Central memory CD4-positive, alpha-beta T cell (primary cell): ENCODE results near the gene NRGN.

Experiments used
- DNase-seq: peaks from one replicate; pipeline ENCODE4 v3.0.0; 2022

The NRGN gene

GRCh38 chr11:124742555-124742954 is 2.8 kb downstream of the NRGN start:
- DNase-seq = no peak

- no peak for DNase-seq
Measured at GRCh38 chr11:124743050-124743449, 3.3 kb downstream of the NRGN start.

GRCh38 chr11:124745270-124745834 is 5.6 kb downstream of the NRGN start:
- no peak for DNase-seq

DNA sequence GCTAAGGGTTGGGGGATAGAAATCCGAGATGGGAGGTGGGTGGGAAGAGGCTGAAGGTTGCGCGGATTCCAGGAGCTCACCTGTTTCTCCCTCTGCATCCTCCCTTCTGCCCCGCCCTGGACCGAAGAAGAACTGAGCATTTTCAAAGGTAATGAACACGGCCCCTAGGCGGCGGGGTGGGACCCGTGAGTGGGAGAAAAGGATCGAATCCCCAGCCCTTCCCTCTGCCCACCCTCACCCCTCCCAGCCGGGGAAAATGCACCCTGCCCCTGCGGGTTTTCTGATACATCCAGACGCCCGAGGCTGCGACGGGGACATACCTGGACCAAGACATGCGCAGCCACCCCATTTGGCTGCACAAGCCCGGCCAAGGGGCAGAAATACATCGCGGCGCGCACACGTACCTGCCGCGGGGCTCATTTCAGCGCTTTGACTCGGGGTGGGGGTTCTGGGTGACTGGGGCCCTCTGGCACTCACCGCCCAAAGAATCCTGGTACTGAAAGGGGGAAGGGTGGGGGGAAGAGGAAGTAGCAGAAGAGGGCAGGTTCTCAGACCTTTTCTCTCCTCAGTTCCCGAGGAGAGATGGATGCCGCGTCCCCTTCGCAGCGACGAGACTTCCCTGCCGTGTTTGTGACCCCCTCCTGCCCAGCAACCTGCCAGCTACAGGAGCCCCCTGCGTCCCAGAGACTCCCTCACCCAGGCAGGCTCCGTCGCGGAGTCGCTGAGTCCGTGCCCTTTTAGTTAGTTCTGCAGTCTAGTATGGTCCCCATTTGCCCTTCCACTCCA is 6.3 kb downstream of the NRGN start:
- DNase-seq = peak; percentile 16

- peak; percentile 79 for DNase-seq
Measured at GRCh38 chr11:124746621-124747243, 7.0 kb downstream of the NRGN start.

DNA sequence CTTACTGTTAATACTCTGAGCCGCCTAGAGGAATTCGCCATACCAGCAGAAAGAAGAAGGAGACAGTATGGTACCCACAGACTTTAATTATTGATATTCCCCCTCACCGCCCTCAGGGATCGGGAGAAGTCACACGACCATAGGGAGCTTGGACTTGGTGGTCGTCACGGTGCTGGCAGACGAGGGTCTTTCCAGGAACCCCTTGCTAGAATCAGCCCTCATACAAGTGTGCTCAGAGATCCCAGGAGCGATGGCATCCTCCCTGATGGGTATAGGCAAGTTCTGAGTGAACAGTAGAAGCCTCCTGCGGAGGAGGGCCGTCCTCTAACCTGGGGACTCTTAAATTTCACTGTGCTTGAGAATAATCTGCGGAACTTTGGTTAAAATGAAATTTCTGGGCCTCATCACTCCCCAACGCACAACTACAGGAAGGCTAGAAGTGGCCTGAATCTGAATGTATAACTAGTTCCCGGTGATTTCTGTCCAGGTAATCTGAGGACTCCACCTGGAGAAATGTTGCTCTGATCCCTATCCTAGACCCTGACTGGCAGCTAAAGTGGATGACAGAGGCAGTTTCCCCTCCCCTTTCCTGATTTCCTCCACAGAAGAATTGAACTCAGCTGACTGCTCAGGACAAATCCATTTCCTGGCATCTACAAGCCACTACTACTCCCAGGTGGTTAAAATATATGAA is 7.8 kb downstream of the NRGN start:
- no peak for DNase-seq

GRCh38 chr11:124748100-124748418 is 8.3 kb downstream of the NRGN start:
- DNase-seq = no peak

- no peak for DNase-seq
Measured at GRCh38 chr11:124748481-124749343, 9.0 kb downstream of the NRGN start.

DNA sequence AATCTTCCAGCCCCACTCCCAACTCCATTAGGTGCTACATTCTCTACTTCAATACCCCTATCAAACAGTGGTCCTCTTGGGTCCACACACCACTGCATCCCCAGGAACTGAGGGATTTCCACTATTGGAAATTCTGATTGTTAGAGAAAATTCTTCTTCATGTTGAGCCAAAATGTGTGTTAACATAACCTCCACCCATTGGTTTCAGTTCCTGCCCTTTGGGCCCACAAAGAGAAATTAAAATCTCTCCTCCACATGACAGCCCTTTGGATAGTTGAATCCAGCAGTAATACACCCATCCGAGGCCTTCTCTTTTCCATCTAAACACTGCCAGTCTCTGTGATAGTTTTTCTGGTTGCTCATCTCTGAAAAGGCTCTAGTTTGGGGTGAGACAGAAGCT is 10.2 kb downstream of the NRGN start:
- no peak for DNase-seq

GRCh38 chr11:124751391-124751740 is 11.6 kb downstream of the NRGN start:
- DNase-seq = no peak

GRCh38 chr11:124751741-124752470 is 12.2 kb downstream of the NRGN start, which contains the start of gene VSIG2:
Gene VSIG2 (minus strand): TSS chr11:124752255. CDS start chr11:124752137, 118 bp downstream.
- no peak for DNase-seq

- DNase-seq = no peak
Measured at GRCh38 chr11:124752471-124753102, 12.8 kb downstream of the NRGN start.

DNA sequence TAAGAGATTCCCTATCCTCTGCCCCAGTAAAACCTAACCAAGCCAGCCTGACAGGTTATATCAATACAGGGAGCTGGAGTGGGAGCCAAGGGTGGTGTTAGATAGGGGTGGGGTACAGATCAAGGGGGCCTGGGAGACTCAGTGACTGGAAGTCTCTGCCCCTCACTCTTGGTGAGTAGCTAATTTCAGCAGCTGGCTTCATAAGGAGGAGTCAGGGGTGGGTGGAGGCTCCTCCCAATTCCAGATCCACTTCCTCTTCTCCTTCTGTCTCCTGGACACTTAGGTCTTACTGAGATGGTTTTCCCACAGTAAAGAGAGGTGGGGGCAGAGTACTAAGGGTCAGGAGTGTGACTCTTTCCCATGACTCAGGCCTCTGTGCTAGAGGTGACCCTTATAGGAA is 13.5 kb downstream of the NRGN start:
- no peak for DNase-seq

DNA sequence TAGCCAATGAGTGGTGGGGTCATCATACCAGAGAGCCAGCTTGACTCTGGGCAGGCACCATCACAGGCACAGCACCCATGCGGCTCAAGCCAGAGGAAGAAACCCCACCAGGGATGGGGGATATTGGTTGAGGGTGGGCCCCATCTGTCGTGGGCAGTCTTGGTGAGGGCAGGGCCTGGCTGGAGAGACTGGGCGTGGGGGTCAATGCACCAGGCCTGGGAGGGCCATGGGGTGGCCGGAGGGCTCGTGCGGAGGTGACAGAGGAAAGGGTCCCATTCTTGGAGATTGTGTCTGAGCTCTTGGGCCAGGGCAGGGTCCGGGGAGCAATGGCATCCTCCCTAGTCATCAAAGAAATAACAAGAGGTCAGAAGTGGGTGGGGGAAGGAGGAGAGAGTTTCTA is 13.9 kb downstream of the NRGN start:
- DNase-seq = no peak

DNA sequence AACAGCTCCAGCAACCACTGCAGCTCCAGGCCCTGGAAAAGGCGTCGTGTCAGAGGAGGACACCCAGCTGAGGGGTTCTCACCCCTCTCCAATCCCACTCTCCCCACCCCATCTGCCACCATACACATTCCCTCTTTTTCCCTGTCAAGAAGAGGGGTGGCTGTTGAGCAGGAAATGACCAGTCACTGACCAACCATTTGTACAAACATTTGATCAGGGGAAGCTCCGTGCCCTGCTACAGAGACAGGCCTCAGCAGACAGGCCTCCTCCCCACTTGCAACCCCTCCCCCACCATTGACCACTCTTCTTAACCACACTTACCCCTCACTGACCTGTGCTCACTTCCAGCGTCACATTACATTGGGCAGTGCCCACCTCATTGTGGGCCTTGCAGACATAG is 14.6 kb downstream of the NRGN start:
- no peak for DNase-seq

DNA sequence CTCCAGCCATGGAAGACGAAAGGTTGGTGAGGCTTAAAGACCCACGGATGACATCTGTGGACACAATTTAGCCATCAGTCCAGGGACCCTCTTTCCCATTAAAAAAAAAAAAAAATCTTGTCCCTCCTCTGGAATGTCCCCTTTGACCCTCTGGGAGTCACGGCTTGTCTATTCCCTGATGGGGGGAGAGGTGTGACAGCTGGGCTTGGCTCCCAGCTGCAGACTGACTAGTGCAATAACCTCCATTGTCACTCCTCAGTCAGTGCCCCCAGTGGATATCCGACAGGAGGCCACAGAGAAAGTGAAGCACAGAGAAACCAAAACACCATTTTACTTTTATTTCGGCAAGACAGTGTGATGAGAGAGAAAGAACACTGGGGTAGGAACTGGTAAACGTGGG is 15.0 kb downstream of the NRGN start:
- no peak for DNase-seq

DNA sequence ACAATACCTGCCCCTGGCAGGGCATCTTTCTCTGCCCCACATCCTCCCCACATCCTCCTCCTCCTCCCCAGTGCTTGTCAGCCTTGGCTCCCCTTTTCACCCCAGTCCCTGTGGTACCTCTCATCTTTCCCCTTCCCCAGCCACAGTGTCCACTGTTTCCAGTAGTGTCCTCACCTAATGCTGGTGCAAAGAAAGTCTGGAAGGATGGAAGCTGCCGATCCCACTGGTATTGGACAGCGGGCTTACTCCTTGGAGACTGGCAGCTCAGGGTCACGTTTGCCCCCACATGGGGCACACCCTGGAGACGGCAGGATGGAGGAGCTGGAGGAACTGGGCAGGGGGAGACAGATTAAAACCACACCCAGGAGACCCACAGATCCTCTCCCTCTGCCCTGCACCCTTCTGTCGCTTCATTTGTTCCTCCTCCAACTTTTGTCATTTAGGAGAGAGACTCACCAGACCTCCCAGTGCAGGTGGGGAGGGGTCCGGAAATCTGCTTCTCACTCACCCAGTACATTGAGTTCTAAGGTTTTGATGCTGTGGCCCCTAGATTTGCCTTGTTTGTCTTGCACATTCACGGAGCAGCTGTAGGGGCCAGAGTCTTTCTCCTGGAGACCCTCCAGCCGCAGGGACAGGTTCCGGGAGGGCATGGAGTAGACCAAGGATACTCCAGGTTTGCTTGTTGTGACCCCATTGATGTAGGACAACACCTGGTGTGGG is 16.5 kb downstream of the NRGN start:
- DNase-seq = no peak

- DNase-seq = no peak
Measured at GRCh38 chr11:124756753-124757227, 17.0 kb downstream of the NRGN start.

- DNase-seq = no peak
Measured at GRCh38 chr11:124757320-124757719, 17.6 kb downstream of the NRGN start.

DNA sequence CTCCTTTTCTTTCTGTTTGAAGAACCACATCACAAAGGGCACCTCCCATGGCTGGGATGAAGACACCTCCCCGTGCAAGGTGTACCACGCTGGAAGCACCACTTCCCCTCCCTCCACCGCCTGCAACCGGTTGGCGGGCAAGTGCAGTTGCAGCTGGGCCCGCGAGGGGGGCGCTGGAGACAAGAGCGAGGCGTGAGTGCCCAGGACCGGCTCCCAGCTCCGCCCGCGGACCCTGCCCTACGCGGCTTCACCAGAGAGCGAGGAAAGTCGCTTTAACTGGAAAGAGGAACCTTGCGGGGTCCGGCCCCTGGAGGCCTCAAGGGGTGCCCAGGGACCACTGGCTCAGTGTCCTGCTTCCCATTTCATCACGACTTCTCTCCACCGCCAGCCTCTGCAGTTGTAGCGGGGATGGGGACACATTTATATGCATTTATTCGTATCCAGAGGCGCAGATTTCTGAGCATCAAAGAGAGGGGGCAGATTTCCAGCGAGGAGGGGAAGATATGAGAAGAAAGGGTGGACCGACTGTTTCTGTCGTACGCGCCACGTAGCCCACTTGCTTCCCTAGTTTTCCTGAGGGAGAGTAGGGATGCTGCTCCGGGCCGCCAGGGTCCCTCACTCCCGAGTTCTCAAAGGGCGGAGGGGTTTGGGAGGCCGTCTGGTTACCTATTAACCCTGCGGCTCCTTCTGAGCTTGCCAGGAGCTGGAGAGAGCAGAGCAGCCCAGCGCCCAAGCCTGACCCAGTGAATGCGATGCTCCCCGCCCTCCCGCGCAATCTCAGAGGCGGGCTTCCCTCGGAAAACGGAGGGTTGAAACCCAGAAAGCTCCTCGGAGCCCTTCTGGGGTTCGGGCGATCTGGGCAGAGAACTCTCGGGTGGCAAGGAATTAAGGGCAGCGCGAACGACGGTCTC is 18.9 kb downstream of the NRGN start:
- DNase-seq = peak; percentile 57
